GM19455 (cell line): ENCODE measurements around the gene UBE2N.
"Not testable (repeated sequence)": the region's sequence is repeated elsewhere in the genome, so short reads cannot be mapped to it uniquely, and the experiment has no call there.

Experiments
- ATAC-seq: cut with Tn5 transposase; IDR thresholded peaks from one replicate; pipeline ENCODE4 v1.9.1; 2021; ENCODE audit not compliant: unreplicated experiment

The UBE2N gene

DNA sequence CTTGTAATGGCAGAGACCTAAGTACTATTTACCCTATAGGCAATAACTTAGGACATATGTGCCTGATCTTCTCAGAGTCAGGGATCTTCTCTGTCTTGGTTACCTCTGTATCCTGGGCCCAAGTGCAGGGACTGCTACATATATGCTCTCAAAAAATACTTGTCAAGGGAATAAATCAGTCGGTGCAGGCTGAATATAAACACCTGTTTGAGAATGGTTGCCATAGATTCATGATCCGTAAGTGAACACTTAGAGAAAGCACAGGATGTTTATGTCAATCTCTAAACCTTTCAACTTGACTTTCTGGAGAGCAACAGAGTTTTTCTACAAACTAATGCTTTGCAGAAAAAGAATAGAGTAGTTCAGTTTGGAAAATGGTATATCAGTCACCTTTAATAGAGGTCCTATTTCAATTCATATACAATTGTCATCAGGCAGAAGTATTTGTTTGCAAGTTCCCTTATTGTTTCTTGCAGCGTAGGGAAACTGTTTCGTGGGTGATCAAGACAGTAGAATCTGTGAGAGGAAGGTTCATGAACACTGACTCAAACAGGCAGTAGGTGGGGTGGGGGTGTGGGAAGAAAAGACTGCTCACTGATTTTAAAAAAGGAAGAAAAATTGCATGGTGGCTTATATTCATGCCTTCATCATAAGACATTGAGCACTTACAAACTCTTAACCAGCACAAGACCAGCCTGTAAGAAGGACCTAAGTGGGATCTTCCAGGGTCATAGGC, 6.0 kb upstream of the UBE2N start:
- no peak for ATAC-seq

GRCh38 chr12:93443576-93443975, 1.8 kb upstream of the UBE2N start:
- no peak for ATAC-seq

DNA sequence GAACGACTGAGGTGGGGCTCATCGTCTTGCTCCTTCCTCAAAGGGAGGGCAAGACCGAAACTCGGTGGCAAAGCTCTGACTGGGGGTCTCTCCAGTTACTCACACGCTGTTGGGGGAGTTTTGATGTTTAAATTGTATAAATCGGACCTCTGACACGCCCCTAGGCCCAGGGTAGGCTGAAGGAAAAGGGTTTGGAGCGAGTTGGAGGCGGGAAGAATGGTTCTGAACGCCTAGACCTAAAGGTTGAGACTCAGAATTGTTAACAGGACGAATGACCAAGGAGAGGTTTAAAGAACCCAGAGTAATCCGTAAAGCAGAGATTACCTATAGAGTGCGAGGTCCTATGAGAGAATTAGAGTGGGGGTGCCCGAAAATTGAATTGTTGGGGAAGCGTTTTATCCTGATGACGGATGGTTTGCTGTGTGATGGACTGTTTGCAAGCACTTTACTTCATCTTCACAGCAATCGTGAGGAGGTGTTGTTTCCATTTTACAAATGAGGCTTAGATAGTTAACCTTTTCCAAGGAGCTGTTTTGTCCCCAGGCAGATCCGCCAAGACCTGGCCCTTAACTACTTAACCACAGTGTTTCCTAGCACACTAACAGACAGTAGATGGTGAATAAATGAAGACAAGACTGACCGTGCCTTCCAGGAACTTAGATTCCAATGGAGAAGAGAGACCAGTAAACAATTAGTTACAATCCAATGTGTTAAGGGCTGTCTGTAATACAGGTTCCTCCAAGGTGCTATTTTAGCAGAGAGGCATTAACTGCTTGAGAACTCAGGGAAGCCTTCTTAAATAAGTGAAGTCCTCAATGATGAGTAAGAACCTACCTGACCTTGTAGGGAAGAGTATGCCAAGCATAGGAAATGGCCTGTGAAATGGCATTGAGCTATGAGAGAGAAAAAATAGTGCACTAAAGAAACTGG, 929 bp upstream of the UBE2N start:
- no peak for ATAC-seq

- ATAC-seq: peak; percentile 12
Measured at GRCh38 chr12:93441081-93441616, 598 bp downstream of the UBE2N start.

DNA sequence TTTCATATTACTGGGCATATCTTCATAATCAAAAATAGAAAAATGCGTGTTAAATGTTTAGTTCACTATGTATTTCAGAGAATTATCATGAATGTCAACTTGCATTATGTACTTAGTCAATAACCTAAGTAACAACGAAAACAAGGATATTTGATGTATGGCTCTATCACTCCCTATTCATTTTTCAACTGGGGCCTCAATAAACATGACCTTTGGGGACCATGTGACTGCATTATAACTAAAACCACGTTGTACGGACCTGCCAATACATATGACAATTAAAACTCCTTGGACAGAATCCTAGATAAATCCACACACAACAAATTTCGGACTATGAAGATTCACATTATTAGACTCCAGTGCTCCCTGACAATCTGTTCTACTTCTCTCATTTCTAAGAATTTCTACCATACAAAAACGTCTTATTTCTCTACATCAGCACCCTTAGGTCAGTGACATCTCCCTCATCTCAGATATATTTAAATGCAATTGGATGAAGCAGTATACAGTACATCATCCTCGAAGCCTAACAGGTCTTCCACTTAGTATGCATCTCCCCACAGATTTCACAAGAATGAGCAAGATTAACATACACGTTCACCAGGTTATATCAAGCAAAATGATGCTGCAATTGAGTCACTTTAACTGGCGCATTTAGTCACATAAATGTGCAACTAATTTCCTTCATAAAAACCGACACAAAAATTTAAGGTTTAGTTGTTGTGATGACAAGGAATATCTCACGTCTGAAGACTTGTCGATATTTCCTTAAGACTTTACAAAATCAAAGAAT, 1.5 kb downstream of the UBE2N start:
- no peak for ATAC-seq

- no peak for ATAC-seq
Measured at GRCh38 chr12:93438266-93439050, 3.3 kb downstream of the UBE2N start.

DNA sequence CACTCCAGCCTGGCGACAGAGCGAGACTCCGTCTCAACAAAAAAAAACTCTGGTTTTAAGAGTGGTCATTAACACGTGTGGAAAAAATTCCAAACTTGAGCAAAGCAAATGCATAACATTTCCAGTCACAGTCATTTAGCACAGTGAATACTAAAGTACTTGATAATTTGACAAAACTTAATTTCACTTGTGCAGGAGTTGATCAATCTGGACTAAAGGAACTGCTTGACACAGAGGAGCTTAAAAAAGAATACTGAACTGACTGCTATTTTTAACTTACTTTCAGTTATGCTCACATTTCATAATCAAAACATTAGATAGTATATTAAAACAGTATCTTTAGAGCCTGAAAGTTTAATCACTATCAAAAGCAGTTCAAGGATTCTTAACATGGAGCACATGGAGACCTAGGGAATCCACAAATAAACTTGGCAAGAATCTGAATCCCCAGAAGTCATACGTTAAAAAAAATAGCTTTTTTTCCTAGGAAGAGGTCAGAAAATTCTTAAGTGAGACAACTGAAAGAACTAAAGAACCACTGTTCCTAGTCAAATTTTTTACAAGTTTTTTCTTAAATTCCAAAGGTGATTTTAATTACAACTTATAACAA, 7.4 kb downstream of the UBE2N start:
- ATAC-seq: no peak

GRCh38 chr12:93432031-93432430, 9.7 kb downstream of the UBE2N start:
- ATAC-seq: not testable (repeated sequence)

DNA sequence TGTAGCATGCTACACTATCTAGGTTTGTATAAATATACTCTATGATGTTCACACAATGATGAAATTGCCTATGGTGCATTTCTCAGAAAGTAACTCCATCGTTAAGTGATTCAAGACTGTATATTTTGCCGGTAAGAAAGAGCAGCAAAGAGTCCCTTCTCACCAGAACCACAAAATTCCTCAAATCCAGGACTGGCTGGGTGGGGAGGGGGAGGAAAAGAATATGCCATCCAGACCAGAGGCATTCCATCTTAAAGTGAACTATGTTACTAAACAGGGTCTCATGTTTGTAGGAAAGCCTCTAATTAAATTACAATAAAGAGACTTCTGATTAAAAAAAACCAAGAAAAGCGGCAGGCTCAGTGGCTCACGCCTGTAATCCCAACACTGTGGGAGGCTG, 11.5 kb downstream of the UBE2N start:
- ATAC-seq: no peak

DNA sequence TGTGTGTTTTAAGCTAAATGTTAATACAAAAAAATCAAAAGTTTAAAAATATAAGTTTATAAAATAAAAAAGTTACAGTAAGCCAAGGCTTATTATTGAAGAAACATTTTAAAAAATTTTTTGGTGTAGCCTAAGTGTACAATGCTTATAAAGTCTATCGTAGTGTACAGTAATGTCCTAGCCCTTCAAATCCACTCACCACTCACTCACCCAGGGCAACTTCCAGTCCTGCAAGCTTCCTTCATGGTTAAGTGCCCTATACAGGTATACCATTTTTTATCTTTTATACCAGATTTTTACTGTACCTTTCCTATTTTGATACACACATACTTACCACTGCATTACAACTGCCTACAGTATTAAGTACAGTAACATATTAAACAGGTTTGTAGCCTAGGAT, 11.9 kb downstream of the UBE2N start:
- ATAC-seq: no peak

DNA sequence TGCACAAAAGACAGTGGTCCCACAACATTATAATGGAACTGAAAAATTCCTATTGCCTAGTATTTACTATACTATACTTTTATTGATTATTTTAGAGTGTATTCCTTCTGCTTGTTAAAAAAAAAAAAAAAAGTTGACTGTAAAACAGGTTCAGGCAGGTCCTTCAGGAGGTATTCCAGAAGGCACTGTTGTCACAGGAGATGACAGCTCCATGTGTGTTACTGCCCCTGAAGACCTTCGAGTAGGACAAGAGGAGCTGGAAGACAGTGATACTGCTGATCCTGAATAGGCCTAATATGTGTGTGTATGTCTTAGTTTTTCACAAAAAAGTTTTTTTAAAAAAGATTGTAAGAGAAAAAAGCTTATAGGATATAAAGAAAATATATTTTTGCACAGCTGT, 12.3 kb downstream of the UBE2N start:
- no peak for ATAC-seq

DNA sequence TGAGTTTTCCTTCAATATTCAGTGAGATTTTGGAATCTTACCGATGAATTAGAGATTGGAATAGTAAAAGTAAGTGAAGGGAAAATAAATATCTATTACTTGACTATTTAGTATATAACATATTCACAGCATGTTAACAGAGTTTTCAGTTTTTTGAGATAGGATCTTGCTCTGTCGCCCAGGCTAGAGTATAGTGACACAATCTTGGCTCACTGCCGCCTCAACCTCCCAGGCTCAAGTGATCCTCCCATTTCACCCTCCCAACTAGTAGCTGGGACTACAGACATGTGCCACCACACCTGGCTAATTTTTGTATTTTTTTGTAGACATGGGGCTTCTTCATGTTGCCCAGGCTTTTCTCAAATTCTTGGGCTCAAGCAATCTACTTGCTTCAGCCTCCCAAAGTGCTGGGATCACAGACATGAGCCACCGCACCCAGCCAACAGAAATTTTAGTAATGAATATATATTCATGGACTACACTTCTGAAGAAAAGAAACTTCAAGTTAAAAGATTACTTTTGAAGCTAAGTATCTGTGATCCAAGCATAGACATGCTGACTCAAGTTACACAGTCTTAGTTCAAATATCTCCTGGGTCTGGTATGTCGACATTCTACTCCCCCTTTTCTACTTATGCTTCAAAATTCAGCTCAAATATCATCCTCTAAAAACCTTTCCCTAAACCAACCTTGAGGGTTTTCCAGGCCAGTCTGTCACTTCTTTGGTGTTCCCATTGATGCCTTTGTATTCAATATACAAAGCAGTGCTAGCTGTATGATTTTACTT, 13.8 kb downstream of the UBE2N start:
- ATAC-seq: no peak

- no peak for ATAC-seq
Measured at GRCh38 chr12:93426412-93426805, 15.3 kb downstream of the UBE2N start.

GRCh38 chr12:93425736-93426411, 15.9 kb downstream of the UBE2N start:
- ATAC-seq: no peak

- no peak for ATAC-seq
Measured at GRCh38 chr12:93422050-93422449, 19.7 kb downstream of the UBE2N start.

- no peak for ATAC-seq
Measured at GRCh38 chr12:93419388-93420034, 22.2 kb downstream of the UBE2N start.

GRCh38 chr12:93417967-93418480, 23.7 kb downstream of the UBE2N start:
- ATAC-seq: no peak
